Liver (tissue), 9 donors: ENCODE results near the gene GAMT. TPM values are rescaled to one million over a fixed set of nuclear protein-coding genes. Genes with fewer than 3 reads are reported as not detected.

ENCODE experiments used
- DNase-seq: peaks from one replicate; pipeline ENCODE4 v3.0.0-alpha.2; 2017; ENCODE audit warnings: low spot score
- H3K27ac ChIP-seq, 2 donors: one replicate each; pipeline ENCODE4 v1.7.0; 2013; ENCODE audit warnings: inconsistent platforms in 2 of 2, low read length in 2 of 2, control low read depth in 1 of 2, low read depth in 1 of 2, mild to moderate bottlenecking in 1 of 2
- H3K27me3 ChIP-seq, 4 donors: one replicate each; pipeline versions ENCODE4 v1.6.1 to v1.7.0; 2013; ENCODE audit warnings: low read length in 3 of 4, inconsistent platforms in 1 of 4, mild to moderate bottlenecking in 1 of 4, moderate library complexity in 1 of 4; ENCODE audit not compliant: control insufficient read depth in 4 of 4, insufficient read depth in 4 of 4
- H3K36me3 ChIP-seq, 4 donors: one replicate each; pipeline versions ENCODE4 v1.6.1 to v1.7.0; 2013; ENCODE audit warnings: low read length in 3 of 4, mild to moderate bottlenecking in 3 of 4, low read depth in 1 of 4, moderate library complexity in 1 of 4; ENCODE audit not compliant: control insufficient read depth in 4 of 4, insufficient read depth in 3 of 4
- H3K4me1 ChIP-seq, 4 donors: one replicate each; pipeline versions ENCODE4 v1.6.1 to v1.7.0; 2013; ENCODE audit warnings: low read length in 3 of 4, mild to moderate bottlenecking in 3 of 4, moderate library complexity in 1 of 4; ENCODE audit not compliant: control insufficient read depth in 4 of 4, insufficient read depth in 4 of 4
- H3K4me3 ChIP-seq, 3 donors: one replicate each; pipeline versions ENCODE4 v1.6.1 to v1.7.0; 2013; ENCODE audit warnings: low read length in 3 of 3, control low read depth in 1 of 3, low read depth in 1 of 3, mild to moderate bottlenecking in 1 of 3
- H3K9ac ChIP-seq, 2 donors: one replicate each; pipeline ENCODE4 v1.7.0; 2013; ENCODE audit warnings: low read length in 2 of 2, mild to moderate bottlenecking in 2 of 2, moderate library complexity in 2 of 2, control low read depth in 1 of 2, low read depth in 1 of 2
- H3K9me3 ChIP-seq, 4 donors: one replicate each; pipeline versions ENCODE4 v1.6.1 to v1.7.0; 2013; ENCODE audit warnings: low read length in 3 of 4; ENCODE audit not compliant: control insufficient read depth in 4 of 4
- EGR1 ChIP-seq, 2 donors: IDR thresholded peaks; 2 replicates each; pipeline ENCODE4 v1.6.1; 2016 to 2018; ENCODE audit warnings: antibody characterized with exemption in 2 of 2, low read depth in 2 of 2
- FOXA1 ChIP-seq: IDR thresholded peaks from 2 replicates; pipeline ENCODE4 v1.6.1; 2016; ENCODE audit warnings: antibody characterized with exemption
- FOXA2 ChIP-seq: IDR thresholded peaks from 2 replicates; pipeline ENCODE4 v1.6.1; 2016; ENCODE audit warnings: antibody characterized with exemption
- GABPA ChIP-seq, 2 donors: IDR thresholded peaks in 1 of 2; conservative IDR thresholded peaks in 1 of 2; 2 replicates each; pipeline ENCODE4 v1.6.1; 2016; ENCODE audit warnings: antibody characterized with exemption in 2 of 2, mild to moderate bottlenecking in 1 of 2, moderate library complexity in 1 of 2
- HNF4A ChIP-seq, 2 donors: conservative IDR thresholded peaks; 2 replicates each; pipeline ENCODE4 v1.6.1; 2016; ENCODE audit warnings: antibody characterized with exemption in 2 of 2, mild to moderate bottlenecking in 2 of 2
- HNF4G ChIP-seq: IDR thresholded peaks from 2 replicates; pipeline ENCODE4 v1.6.1; 2016; ENCODE audit warnings: antibody characterized with exemption
- JUND ChIP-seq, 2 donors: IDR thresholded peaks; 2 replicates each; pipeline ENCODE4 v1.6.1; 2016; ENCODE audit warnings: antibody characterized with exemption in 2 of 2
- NR2F2 ChIP-seq: IDR thresholded peaks from 2 replicates; pipeline ENCODE4 v1.6.1; 2016; ENCODE audit warnings: antibody characterized with exemption
- RAD21 ChIP-seq, 2 donors: IDR thresholded peaks; 2 replicates each; pipeline ENCODE4 v1.6.1; 2016; ENCODE audit warnings: antibody characterized with exemption in 2 of 2, mild to moderate bottlenecking in 2 of 2
- RXRA ChIP-seq, 2 donors: IDR thresholded peaks; 2 replicates each; pipeline ENCODE4 v1.6.1; 2017 to 2018; ENCODE audit warnings: antibody characterized with exemption in 2 of 2, mild to moderate bottlenecking in 1 of 2
- SP1 ChIP-seq: IDR thresholded peaks from 2 replicates; pipeline ENCODE4 v1.6.1; 2018; ENCODE audit warnings: antibody characterized with exemption, mild to moderate bottlenecking
- TAF1 ChIP-seq: conservative IDR thresholded peaks from 2 replicates; pipeline ENCODE4 v1.6.1; 2016; ENCODE audit warnings: antibody characterized with exemption, mild to moderate bottlenecking
- WGBS: extraction: QIAGEN DNeasy Blood & Tissue Kit; methylation state at CpG from one replicate; pipeline ENCODE4 v1.1.7; 2013; 5-methylcytosine and 5-hydroxymethylcytosine counted together
- polyA plus RNA-seq, 2 donors: library from polyadenylated mRNA; stranded (reverse) in 1 of 2; unstranded in 1 of 2; fragments of 200-250 nt in 1 of 2; fragments of >200 nt in 1 of 2; fragmentation: Nextera tagmentation in 1 of 2; extraction: Ambion mirVana in 1 of 2; gene quantifications; one replicate each; pipeline versions ENCODE4 v1.2.1 to v1.2.3, GENCODE V29; 2013 to 2015
- total RNA-seq, 2 donors: library from RNA; depleted of rRNA; stranded (reverse); fragments of >200 nt; gene quantifications; one replicate each; pipeline ENCODE4 v1.2.3, GENCODE V29; 2014
- TF ChIP-seq, protein P1 (sequence below): IDR thresholded peaks from 2 replicates; pipeline ENCODE4 v1.6.1; 2016; ENCODE audit warnings: antibody characterized with exemption, mild to moderate bottlenecking
- TF ChIP-seq, protein P2 (sequence below): IDR thresholded peaks from 2 replicates; pipeline ENCODE4 v1.6.1; 2016; ENCODE audit warnings: antibody characterized with exemption
- TF ChIP-seq, protein P3 (sequence below): IDR thresholded peaks from 2 replicates; pipeline ENCODE4 v1.6.1; 2016; ENCODE audit warnings: antibody characterized with exemption
- TF ChIP-seq, protein P4 (sequence below): fragments of 150-350 bp; IDR thresholded peaks from 2 replicates; pipeline ENCODE4 v1.5.1; 2017; ENCODE audit warnings: improper control_type of control experiment, low read depth, low read length; ENCODE audit not compliant: missing input control
- donor health status: healthy.
- donor health status: healthy.
- donor health status: healthy.
- donor health status: healthy.
- donor health status: healthy.

Gene GAMT
- total and polyA plus RNA-seq, 4 donors: 76.2 to 394 (median 274) TPM

DNA sequence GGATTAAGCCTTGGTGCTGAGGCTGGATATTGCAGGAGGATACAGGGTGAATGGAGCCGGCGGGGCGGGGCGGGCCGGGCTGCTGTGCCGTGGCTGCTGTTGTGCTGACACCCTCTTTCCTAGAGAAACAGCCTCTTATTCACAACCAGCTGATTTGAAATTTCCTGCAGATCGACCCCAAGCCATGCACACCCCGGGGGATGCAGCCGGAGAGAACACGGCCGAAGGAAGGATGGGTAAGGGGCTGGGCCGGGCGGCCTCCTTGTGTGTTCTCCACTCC is 17.1 kb upstream of the GAMT start:
- Histone ChIP-seq H3K9ac (peak overlapping the region in 1 of 2 donors; percentile 11), H3K27ac (peak overlapping the region; percentile 65 to 84), H3K27me3 (no peaks in the 10 kb centered on the region), H3K36me3 (peaks cover 18 to 28% (median 22%) of the 10 kb centered on the region in 4 donors), H3K4me1 (peaks cover 19 to 60% (median 48%) of the 10 kb centered on the region in 4 donors), H3K4me3 (no peak overlapping the region), H3K9me3 (no peaks in the 10 kb centered on the region)
- DNase-seq: no peak
- TF ChIP-seq JUND (IDR thresholded peaks at IDR 0.05) (no peak), RAD21 (IDR thresholded peaks at IDR 0.05) (no peak), FOXA1 (no peak), EGR1 (IDR thresholded peaks at IDR 0.05; ENCODE audit: low read depth in 2 of 2) (no peak), GABPA (IDR thresholded peaks at IDR 0.05 in 1 of 2, conservative IDR thresholded peaks at IDR 0.05 in 1 of 2) (no peak), FOXA2 (no peak), SP1 (no peak), HNF4A (conservative IDR thresholded peaks at IDR 0.05) (no peak)
- TF ChIP-seq, protein P1, sequence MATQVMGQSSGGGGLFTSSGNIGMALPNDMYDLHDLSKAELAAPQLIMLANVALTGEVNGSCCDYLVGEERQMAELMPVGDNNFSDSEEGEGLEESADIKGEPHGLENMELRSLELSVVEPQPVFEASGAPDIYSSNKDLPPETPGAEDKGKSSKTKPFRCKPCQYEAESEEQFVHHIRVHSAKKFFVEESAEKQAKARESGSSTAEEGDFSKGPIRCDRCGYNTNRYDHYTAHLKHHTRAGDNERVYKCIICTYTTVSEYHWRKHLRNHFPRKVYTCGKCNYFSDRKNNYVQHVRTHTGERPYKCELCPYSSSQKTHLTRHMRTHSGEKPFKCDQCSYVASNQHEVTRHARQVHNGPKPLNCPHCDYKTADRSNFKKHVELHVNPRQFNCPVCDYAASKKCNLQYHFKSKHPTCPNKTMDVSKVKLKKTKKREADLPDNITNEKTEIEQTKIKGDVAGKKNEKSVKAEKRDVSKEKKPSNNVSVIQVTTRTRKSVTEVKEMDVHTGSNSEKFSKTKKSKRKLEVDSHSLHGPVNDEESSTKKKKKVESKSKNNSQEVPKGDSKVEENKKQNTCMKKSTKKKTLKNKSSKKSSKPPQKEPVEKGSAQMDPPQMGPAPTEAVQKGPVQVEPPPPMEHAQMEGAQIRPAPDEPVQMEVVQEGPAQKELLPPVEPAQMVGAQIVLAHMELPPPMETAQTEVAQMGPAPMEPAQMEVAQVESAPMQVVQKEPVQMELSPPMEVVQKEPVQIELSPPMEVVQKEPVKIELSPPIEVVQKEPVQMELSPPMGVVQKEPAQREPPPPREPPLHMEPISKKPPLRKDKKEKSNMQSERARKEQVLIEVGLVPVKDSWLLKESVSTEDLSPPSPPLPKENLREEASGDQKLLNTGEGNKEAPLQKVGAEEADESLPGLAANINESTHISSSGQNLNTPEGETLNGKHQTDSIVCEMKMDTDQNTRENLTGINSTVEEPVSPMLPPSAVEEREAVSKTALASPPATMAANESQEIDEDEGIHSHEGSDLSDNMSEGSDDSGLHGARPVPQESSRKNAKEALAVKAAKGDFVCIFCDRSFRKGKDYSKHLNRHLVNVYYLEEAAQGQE: no peak
- TF ChIP-seq, protein P2, sequence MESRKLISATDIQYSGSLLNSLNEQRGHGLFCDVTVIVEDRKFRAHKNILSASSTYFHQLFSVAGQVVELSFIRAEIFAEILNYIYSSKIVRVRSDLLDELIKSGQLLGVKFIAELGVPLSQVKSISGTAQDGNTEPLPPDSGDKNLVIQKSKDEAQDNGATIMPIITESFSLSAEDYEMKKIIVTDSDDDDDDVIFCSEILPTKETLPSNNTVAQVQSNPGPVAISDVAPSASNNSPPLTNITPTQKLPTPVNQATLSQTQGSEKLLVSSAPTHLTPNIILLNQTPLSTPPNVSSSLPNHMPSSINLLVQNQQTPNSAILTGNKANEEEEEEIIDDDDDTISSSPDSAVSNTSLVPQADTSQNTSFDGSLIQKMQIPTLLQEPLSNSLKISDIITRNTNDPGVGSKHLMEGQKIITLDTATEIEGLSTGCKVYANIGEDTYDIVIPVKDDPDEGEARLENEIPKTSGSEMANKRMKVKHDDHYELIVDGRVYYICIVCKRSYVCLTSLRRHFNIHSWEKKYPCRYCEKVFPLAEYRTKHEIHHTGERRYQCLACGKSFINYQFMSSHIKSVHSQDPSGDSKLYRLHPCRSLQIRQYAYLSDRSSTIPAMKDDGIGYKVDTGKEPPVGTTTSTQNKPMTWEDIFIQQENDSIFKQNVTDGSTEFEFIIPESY: no peak
- WGBS: 82% methylated on average over 13 of the region's 13 CpGs

DNA sequence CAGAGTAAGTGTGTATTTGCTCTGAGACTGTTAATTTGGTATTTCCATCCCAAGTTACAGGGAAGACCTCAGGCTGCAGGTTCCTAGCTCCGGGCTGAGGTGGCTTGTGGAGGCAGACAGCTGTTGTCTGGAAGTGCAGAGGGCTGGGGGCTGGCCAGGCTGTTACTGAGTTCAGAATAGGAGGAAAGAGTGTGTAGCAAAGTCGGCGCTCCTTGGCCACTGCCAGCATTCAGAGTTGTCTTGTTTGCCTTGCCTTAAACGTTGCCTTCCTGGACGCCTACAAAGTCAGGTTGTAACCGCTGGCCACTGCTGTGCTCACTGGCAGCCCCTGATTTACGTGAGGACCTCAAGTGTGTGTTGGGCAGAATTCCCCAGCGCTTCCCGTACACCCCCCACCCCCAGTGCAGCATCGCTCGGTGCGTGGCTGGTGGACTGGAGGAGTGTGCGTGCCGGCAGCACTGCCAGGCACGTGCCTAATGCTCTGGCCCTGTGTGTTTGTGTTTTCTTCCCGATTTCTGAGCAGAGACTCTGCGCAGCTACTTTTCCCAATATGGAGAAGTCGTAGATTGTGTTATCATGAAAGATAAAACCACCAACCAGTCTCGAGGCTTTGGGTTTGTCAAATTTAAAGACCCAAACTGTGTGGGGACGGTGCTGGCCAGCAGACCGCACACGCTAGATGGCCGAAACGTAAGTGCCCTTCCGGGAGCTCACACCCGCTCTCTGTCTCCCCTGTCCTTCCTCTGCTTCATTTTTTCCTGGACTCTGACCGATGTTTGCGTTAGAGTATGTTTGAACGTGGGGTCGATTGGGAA is 16.5 kb upstream of the GAMT start:
- H3K4me3 ChIP-seq: no peak overlapping the region
- TF ChIP-seq HNF4A (conservative IDR thresholded peaks at IDR 0.05) (peak; percentile 51 to 64), FOXA2 (no peak), RAD21 (IDR thresholded peaks at IDR 0.05) (peak in 1 of 2 donors; percentile 4), EGR1 (IDR thresholded peaks at IDR 0.05; ENCODE audit: low read depth in 2 of 2) (no peak), RXRA (IDR thresholded peaks at IDR 0.05) (peak; percentile 16 to 20), GABPA (IDR thresholded peaks at IDR 0.05 in 1 of 2, conservative IDR thresholded peaks at IDR 0.05 in 1 of 2) (no peak), TAF1 (no peak), HNF4G (no peak), SP1 (no peak), JUND (IDR thresholded peaks at IDR 0.05) (no peak), NR2F2 (no peak)
- TF ChIP-seq, protein P3, sequence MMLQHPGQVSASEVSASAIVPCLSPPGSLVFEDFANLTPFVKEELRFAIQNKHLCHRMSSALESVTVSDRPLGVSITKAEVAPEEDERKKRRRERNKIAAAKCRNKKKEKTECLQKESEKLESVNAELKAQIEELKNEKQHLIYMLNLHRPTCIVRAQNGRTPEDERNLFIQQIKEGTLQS: no peak
- TF ChIP-seq, protein P2: no peak
- TF ChIP-seq, protein P4, sequence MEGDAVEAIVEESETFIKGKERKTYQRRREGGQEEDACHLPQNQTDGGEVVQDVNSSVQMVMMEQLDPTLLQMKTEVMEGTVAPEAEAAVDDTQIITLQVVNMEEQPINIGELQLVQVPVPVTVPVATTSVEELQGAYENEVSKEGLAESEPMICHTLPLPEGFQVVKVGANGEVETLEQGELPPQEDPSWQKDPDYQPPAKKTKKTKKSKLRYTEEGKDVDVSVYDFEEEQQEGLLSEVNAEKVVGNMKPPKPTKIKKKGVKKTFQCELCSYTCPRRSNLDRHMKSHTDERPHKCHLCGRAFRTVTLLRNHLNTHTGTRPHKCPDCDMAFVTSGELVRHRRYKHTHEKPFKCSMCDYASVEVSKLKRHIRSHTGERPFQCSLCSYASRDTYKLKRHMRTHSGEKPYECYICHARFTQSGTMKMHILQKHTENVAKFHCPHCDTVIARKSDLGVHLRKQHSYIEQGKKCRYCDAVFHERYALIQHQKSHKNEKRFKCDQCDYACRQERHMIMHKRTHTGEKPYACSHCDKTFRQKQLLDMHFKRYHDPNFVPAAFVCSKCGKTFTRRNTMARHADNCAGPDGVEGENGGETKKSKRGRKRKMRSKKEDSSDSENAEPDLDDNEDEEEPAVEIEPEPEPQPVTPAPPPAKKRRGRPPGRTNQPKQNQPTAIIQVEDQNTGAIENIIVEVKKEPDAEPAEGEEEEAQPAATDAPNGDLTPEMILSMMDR: no peak
- TF ChIP-seq, protein P1: no peak
- peak overlapping the region; percentile 1 to 41 for H3K9ac ChIP-seq
- peaks cover 25 to 57% (median 47%) of the 10 kb centered on the region in 4 donors for H3K4me1 ChIP-seq
- DNase-seq: no peak
- WGBS: 58% methylated on average over 30 of the region's 30 CpGs
- H3K9me3 ChIP-seq: no peaks in the 10 kb centered on the region
- peak overlapping the region; percentile 65 to 84 for H3K27ac ChIP-seq
- H3K36me3 ChIP-seq: peaks cover 17 to 23% (median 19%) of the 10 kb centered on the region in 4 donors
- H3K27me3 ChIP-seq: no peaks in the 10 kb centered on the region
